ENCODE results near the gene KCNK2. TPM values are rescaled to one million over a fixed set of nuclear protein-coding genes. Genes with fewer than 3 reads are reported as not detected.

The KCNK2 gene
- polyA plus RNA-seq, 3 donors: not detected

DNA sequence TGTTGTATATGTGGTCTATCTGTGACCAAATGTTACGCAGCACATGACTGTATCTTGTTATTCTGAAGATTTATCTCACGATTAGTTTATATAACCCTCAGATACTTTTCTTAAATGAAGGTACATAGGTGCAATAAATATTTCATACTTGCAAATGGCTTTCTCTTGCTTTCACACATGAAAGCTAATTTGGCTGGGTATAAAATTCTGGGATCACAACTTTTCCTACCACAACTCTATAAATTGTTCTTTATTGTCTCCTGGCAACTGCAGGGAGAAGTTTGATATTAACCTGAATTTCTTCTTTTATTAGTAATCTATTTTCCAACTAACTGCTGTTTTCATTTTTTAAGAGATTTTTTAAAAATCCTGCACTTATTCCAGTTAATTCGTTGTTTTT, 58.9 kb downstream of the KCNK2 start:
- Mint-ChIP-seq H3K36me3 (no peaks in the 10 kb centered on the region), H3K27ac (no peak overlapping the region), H3K27me3 (ENCODE audit: low read depth in 3 of 3) (peaks cover 0 to 1% (median 0%) of the 10 kb centered on the region in 3 donors), H3K9me3 (peaks cover 3 to 15% (median 6%) of the 10 kb centered on the region in 7 donors), H3K4me3 (no peak overlapping the region), H3K4me1 (peaks cover 7% of the 10 kb centered on the region)
- no peak overlapping the region for H3K27ac ChIP-seq (ENCODE audit: low read depth in 1 of 2, low read length in 2 of 2)
- no peaks in the 10 kb centered on the region for H4K20me1 ChIP-seq (ENCODE audit: insufficient read depth, low read length)
- H3K4me2 ChIP-seq (replicated peaks; ENCODE audit: extremely low read depth, low read length, poor library complexity, severe bottlenecking): no peak overlapping the region
- H2AFZ ChIP-seq (ENCODE audit: insufficient read depth, low read depth, low read length, poor library complexity, severe bottlenecking): no peak overlapping the region
- peaks cover 0 to 9% of the 10 kb centered on the region in 2 donors for H3K9me3 ChIP-seq (replicated peaks in 1 of 2; ENCODE audit: control insufficient read depth in 1 of 2, insufficient read depth in 1 of 2, low read length in 2 of 2)
- no peaks in the 10 kb centered on the region for H3K27me3 ChIP-seq (ENCODE audit: control insufficient read depth in 2 of 2, insufficient read depth in 2 of 2, low read length in 2 of 2)
- H3K36me3 ChIP-seq (replicated peaks in 1 of 2; ENCODE audit: control insufficient read depth in 1 of 2, insufficient read depth in 2 of 2, low read length in 2 of 2): no peaks in the 10 kb centered on the region
- no peak overlapping the region for H3K4me3 ChIP-seq (replicated peaks in 1 of 3; ENCODE audit: low read depth in 2 of 3, low read length in 3 of 3)
- intact Hi-C loops (cut with micrococcal nuclease): no loop called here
- no peak overlapping the region for H3K9ac ChIP-seq (ENCODE audit: insufficient read depth, low read length, poor library complexity, severe bottlenecking)
- peaks cover 3 to 8% of the 10 kb centered on the region in 2 donors for H3K4me1 ChIP-seq (ENCODE audit: control insufficient read depth in 1 of 2, insufficient read depth in 2 of 2, low read length in 2 of 2)
- WGBS (ENCODE audit: insufficient coverage): no CpG with 5 or more reads among the region's 3 CpGs
- no peak for DNase-seq
- no peaks in the 10 kb centered on the region for H3K79me2 ChIP-seq (ENCODE audit: insufficient read depth, low read length)
- TF ChIP-seq, protein P1, sequence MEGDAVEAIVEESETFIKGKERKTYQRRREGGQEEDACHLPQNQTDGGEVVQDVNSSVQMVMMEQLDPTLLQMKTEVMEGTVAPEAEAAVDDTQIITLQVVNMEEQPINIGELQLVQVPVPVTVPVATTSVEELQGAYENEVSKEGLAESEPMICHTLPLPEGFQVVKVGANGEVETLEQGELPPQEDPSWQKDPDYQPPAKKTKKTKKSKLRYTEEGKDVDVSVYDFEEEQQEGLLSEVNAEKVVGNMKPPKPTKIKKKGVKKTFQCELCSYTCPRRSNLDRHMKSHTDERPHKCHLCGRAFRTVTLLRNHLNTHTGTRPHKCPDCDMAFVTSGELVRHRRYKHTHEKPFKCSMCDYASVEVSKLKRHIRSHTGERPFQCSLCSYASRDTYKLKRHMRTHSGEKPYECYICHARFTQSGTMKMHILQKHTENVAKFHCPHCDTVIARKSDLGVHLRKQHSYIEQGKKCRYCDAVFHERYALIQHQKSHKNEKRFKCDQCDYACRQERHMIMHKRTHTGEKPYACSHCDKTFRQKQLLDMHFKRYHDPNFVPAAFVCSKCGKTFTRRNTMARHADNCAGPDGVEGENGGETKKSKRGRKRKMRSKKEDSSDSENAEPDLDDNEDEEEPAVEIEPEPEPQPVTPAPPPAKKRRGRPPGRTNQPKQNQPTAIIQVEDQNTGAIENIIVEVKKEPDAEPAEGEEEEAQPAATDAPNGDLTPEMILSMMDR (IDR thresholded peaks at IDR 0.05): no peak

DNA sequence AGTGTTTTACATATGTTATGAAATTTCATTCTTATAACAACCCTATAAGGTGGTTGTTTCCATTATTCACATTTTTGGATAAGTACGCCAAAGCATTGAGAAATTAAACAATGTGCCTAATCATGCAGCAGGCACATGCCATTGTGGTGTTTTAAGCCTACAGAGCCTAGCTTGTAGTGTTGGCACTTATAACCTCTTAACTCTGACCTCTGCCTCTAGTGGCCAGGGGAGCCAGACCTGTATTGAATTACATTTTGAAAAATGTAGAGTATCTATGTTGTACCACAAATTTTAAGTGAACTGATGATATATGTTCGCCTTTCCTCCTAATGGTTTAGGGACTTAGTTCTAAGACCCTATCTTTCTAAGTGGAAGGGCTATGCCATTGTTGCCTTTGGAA, 61.0 kb downstream of the KCNK2 start:
- TF ChIP-seq, protein P1 (IDR thresholded peaks at IDR 0.05): no peak
- Histone ChIP-seq H3K79me2 (ENCODE audit: insufficient read depth, low read length) (no peaks in the 10 kb centered on the region), H3K9ac (ENCODE audit: insufficient read depth, low read length, poor library complexity, severe bottlenecking) (no peak overlapping the region), H3K36me3 (replicated peaks in 1 of 2; ENCODE audit: control insufficient read depth in 1 of 2, insufficient read depth in 2 of 2, low read length in 2 of 2) (no peaks in the 10 kb centered on the region), H3K4me2 (replicated peaks; ENCODE audit: extremely low read depth, low read length, poor library complexity, severe bottlenecking) (no peak overlapping the region), H2AFZ (ENCODE audit: insufficient read depth, low read depth, low read length, poor library complexity, severe bottlenecking) (no peak overlapping the region), H3K27me3 (ENCODE audit: control insufficient read depth in 2 of 2, insufficient read depth in 2 of 2, low read length in 2 of 2) (no peaks in the 10 kb centered on the region), H3K27ac (ENCODE audit: low read depth in 1 of 2, low read length in 2 of 2) (no peak overlapping the region), H3K9me3 (replicated peaks in 1 of 2; ENCODE audit: control insufficient read depth in 1 of 2, insufficient read depth in 1 of 2, low read length in 2 of 2) (peaks cover 4 to 9% of the 10 kb centered on the region in 2 donors), H3K4me1 (ENCODE audit: control insufficient read depth in 1 of 2, insufficient read depth in 2 of 2, low read length in 2 of 2) (peaks cover 4 to 9% of the 10 kb centered on the region in 2 donors), H3K4me3 (replicated peaks in 1 of 3; ENCODE audit: low read depth in 2 of 3, low read length in 3 of 3) (no peak overlapping the region), H4K20me1 (ENCODE audit: insufficient read depth, low read length) (no peaks in the 10 kb centered on the region)
- no peak for DNase-seq
- H3K4me1 Mint-ChIP-seq: peaks cover 13% of the 10 kb centered on the region
- WGBS (ENCODE audit: insufficient coverage): no CpG with 5 or more reads among the region's 2 CpGs
- peaks cover 6 to 22% (median 10%) of the 10 kb centered on the region in 7 donors for H3K9me3 Mint-ChIP-seq
- H3K27ac Mint-ChIP-seq: no peak overlapping the region
- intact Hi-C loops (cut with micrococcal nuclease): no loop called here
- no peaks in the 10 kb centered on the region for H3K36me3 Mint-ChIP-seq
- H3K27me3 Mint-ChIP-seq (ENCODE audit: low read depth in 3 of 3): no peaks in the 10 kb centered on the region
- H3K4me3 Mint-ChIP-seq: no peak overlapping the region

Measured in CD14-positive monocyte (primary cell).